Calu3 (cell line): ENCODE measurements around the gene RAB36. TPM values are rescaled to one million over a fixed set of nuclear protein-coding genes. Genes with fewer than 3 reads are reported as not detected.

Experiments used
- BruUV-seq: library from RNA; stranded (reverse); fragments of 400-500 nt; replicated peaks from 2 replicates; lab custom pipeline; 2021; lab: Mats Ljungman, UMichigan
- CTCF ChIA-PET: fragments of 300-600 bp; sonication (Branson Sonifier 250); formaldehyde crosslinking; loops from one replicate; lab custom pipeline; 2022; ENCODE audit warnings: antibody characterized with exemption; lab: Charles Lee
- DNase-seq: peaks from one replicate; pipeline ENCODE4 v3.0.0; 2022
- H3K27ac Mint-ChIP-seq: one replicate; pipeline ENCODE4 v1.8.0; 2022; ENCODE audit warnings: mixed read lengths; ENCODE audit not compliant: unreplicated experiment
- H3K27me3 Mint-ChIP-seq: one replicate; pipeline ENCODE4 v1.8.0; 2022; ENCODE audit warnings: mixed read lengths; ENCODE audit not compliant: unreplicated experiment
- H3K36me3 Mint-ChIP-seq: one replicate; pipeline ENCODE4 v1.8.0; 2022; ENCODE audit warnings: mild to moderate bottlenecking, moderate library complexity, mixed read lengths; ENCODE audit not compliant: insufficient read depth, unreplicated experiment
- H3K4me1 Mint-ChIP-seq: one replicate; pipeline ENCODE4 v1.8.0; 2022; ENCODE audit warnings: mild to moderate bottlenecking, low read depth, mixed read lengths; ENCODE audit not compliant: unreplicated experiment
- H3K4me3 Mint-ChIP-seq: one replicate; pipeline ENCODE4 v1.8.0; 2022; ENCODE audit warnings: mild to moderate bottlenecking, low read depth, moderate library complexity, mixed read lengths; ENCODE audit not compliant: unreplicated experiment
- H3K9me3 Mint-ChIP-seq: one replicate; pipeline ENCODE4 v1.8.0; 2022; ENCODE audit warnings: low read depth, mixed read lengths; ENCODE audit not compliant: unreplicated experiment
- CTCF ChIP-seq: fragments of 200-600 bp; IDR thresholded peaks from one replicate; pipeline ENCODE4 v1.8.0; 2022; ENCODE audit warnings: antibody characterized with exemption; ENCODE audit not compliant: unreplicated experiment
- intact Hi-C: fragments of 100-400 bp; cut with micrococcal nuclease; formaldehyde crosslinking; loops from one replicate; pipeline ENCODE4 v1.10.0; 2022; ENCODE audit not compliant: unreplicated experiment
- total RNA-seq: library from RNA; stranded (reverse); gene quantifications from 2 replicates; pipeline ENCODE4 v1.2.3, GENCODE V29; 2022

The RAB36 gene
- total RNA-seq, 1 experiment from 2014 or later: 2.1 TPM

- Mint-ChIP-seq H3K9me3 (no peaks in the 10 kb centered on the region), H3K4me1 (no peaks in the 10 kb centered on the region), H3K27ac (no peak overlapping the region), H3K36me3 (peaks cover 7% of the 10 kb centered on the region), H3K27me3 (no peaks in the 10 kb centered on the region), H3K4me3 (no peak overlapping the region)
- intact Hi-C loops: no loop called here
- TF ChIP-seq CTCF: no peak
- no peak for DNase-seq
- CTCF ChIA-PET: no interaction called here
- BruUV-seq: no TSS peak
Observed at GRCh38 chr22:23098230-23098705, 47.0 kb upstream of the RAB36 start.

DNA sequence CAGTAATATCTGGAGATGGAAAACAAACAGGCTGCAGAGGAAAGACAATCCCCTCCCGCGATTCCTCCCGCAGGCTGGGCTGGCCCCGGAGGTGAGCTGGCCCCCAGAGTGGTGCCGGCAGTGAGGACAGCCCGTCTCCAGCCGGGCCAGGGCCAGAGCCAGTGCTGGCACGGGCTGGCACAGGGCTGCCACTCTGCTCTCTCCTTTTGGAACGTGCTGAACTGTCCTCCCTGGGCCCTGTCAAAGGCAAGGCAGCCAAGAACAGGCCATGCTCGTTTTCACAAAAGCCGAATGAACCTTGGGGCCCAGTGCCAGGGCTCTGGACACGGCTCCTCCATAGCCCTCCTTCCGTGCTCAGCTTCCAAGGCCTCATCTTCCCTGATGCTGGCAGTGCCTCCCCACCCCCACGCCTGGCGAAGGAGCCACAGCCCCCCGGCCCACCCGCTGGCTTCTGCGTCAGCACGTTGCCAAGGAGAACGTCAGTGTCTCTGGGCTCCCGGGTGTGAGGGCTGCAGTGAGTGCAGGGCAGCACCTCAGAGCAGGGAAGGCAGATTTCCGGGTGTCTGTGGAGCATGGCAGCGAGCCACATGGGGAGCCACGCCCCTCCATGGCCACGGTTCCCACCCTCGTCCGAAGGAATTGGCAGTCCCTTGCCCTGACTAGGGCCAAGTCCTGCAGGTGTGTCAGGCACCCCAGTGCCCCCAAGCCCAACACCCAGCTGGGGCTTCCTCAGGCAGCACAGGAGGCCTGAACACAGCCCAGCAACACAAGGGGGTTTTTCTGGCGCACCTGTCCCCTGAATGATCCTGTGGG is 46.4 kb upstream of the RAB36 start:
- Mint-ChIP-seq H3K27me3 (no peaks in the 10 kb centered on the region), H3K9me3 (no peaks in the 10 kb centered on the region), H3K36me3 (peaks cover 3% of the 10 kb centered on the region), H3K4me3 (no peak overlapping the region), H3K27ac (no peak overlapping the region), H3K4me1 (no peaks in the 10 kb centered on the region)
- CTCF ChIA-PET: interaction anchor here (1.0 kb wide), 1 partner anchor 9 kb away, joined by 3 read pairs; no protein-coding TSS in a partner anchor
- no TSS peak for BruUV-seq
- no peak for DNase-seq
- no peak for TF ChIP-seq CTCF
- intact Hi-C loops: no loop called here

DNA sequence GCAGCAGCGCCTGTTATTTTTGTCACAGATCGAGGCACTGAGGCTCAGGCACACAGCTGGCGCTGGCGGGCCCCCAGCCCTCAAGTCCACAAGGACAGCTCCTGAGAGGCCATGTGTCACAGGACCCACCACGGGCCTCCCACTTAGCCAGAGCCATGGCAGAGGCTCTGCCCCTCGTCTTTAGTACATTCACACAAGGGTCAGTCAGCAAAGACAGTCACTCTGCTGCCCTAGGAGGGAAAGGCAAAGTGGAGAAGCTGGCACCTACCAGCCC is 45.8 kb upstream of the RAB36 start:
- TF ChIP-seq CTCF: no peak
- Mint-ChIP-seq H3K27me3 (no peaks in the 10 kb centered on the region), H3K4me1 (no peaks in the 10 kb centered on the region), H3K4me3 (no peak overlapping the region), H3K36me3 (no peaks in the 10 kb centered on the region), H3K27ac (no peak overlapping the region), H3K9me3 (no peaks in the 10 kb centered on the region)
- no TSS peak for BruUV-seq
- DNase-seq: no peak
- CTCF ChIA-PET: interaction anchor here (1.0 kb wide), 1 partner anchor 9 kb away, joined by 3 read pairs; no protein-coding TSS in a partner anchor
- intact Hi-C loops: no loop called here

GRCh38 chr22:23100124-23100801 is 45.0 kb upstream of the RAB36 start:
- intact Hi-C loops: no loop called here
- CTCF ChIA-PET: interaction anchor here (1.0 kb wide), 1 partner anchor 8 kb away, joined by 3 read pairs; no protein-coding TSS in a partner anchor
- no peaks in the 10 kb centered on the region for H3K36me3 Mint-ChIP-seq
- no peak overlapping the region for H3K4me3 Mint-ChIP-seq
- no peaks in the 10 kb centered on the region for H3K27me3 Mint-ChIP-seq
- no peaks in the 10 kb centered on the region for H3K9me3 Mint-ChIP-seq
- BruUV-seq: no TSS peak
- TF ChIP-seq CTCF: no peak
- H3K4me1 Mint-ChIP-seq: no peaks in the 10 kb centered on the region
- no peak overlapping the region for H3K27ac Mint-ChIP-seq
- DNase-seq: no peak
